ENCODE measurements around the gene CASP10.
"Not testable (repeated sequence)": the region's sequence is repeated elsewhere in the genome, so short reads cannot be mapped to it uniquely, and the experiment has no call there.

Gene CASP10

DNA sequence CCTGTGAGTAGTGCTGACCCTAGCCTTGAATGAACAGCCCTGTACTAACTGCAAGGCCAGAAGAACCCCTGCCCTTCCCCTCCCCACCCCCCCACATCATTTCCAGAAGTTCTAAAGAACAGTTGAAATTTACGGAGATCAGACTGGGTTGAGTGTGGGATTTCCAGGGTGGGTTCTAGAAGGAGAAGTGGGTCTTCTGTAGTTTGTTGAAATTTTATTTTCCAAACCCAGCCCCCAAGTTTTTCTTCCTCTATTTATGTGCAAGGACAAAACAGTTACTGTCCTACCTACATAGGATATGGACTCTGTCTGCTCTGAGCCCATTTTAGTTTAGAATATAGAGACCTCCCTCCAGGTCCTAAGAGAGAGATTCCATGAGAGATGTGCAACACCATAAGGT is 26.3 kb upstream of the CASP10 start:
- Histone ChIP-seq H3K27ac (ENCODE audit: low read depth, low read length) (no peak overlapping the region; the same call in 1 of the 2 replicates), H3K79me2 (ENCODE audit: control insufficient read depth, insufficient read depth, low read length, unreplicated experiment) (peaks cover 19% of the 10 kb centered on the region), H3K27me3 (ENCODE audit: insufficient read depth, low read length) (no peaks in the 10 kb centered on the region), H3K4me1 (ENCODE audit: control insufficient read depth, insufficient read depth, low read length, unreplicated experiment) (peaks cover 30% of the 10 kb centered on the region), H3K4me3 (ENCODE audit: low read depth, low read length) (no peak overlapping the region), H2AFZ (ENCODE audit: low read length, unreplicated experiment) (no peak overlapping the region), H3K36me3 (ENCODE audit: insufficient read depth, low read length) (peaks cover 14% of the 10 kb centered on the region)

DNA sequence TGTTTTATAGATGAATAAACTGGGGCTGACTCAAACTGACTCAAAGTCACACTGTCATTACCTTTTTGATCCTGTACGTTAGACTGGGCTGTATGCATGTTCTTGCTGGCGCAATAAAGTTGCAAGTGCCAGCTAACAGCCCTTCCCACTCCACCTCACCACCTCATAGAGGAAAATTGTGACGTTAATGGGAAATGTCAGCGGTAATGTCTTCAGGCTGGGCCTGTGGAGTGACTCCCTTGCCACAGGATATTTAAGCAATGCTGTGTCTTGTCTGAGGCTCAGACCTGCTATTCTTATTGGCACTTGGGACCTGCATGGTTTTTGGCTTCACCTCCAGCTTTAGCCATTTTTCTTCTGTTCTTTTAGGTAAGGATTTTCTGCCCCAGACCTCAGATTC is 25.2 kb upstream of the CASP10 start:
- H3K27ac ChIP-seq (ENCODE audit: low read depth, low read length): peak overlapping the region; percentile 83
- peak overlapping the region; percentile 53 for H2AFZ ChIP-seq (ENCODE audit: low read length, unreplicated experiment)

DNA sequence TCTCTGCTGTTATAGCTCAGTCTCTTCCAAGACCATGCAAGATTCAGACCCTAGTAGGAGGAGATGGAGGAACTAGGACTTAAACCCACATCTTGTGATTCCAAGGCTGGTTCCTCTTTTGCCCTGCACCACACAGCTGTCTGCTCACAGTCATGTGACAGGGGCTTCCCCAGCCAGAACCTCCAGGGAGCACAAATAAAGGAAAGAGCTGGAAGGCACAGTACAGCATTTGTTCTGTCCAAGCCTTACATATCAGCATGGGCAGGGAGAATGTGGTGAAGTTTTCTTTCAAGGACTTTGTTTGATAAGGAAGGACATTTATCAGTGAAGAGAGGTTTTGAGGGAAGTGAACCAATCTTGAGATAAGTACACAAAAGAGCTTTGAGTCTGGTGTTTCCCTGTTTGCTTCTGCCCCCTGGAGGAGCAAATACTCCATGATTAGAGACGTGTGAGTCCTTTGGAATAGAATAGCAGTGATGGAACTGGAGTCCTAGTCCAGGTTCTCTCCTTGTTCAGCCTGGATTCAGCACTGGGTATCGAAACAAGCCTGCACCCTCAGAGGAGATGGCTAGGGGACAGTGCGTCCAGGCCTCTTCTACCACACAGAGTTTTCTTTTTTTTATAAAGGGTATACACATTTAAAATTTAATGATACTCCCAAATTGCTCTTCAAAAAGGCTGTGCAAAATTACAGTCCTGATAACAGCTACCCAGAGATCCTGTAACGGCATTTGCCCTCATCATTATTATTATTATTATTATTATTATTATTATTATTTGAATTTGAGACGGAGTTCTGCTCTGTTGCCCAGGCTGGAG is 24.6 kb upstream of the CASP10 start:
- Histone ChIP-seq H3K4me1 (ENCODE audit: control insufficient read depth, insufficient read depth, low read length, unreplicated experiment) (peaks cover 14% of the 10 kb centered on the region), H3K79me2 (ENCODE audit: control insufficient read depth, insufficient read depth, low read length, unreplicated experiment) (peaks cover 9% of the 10 kb centered on the region), H3K27me3 (ENCODE audit: insufficient read depth, low read length) (no peaks in the 10 kb centered on the region), H2AFZ (ENCODE audit: low read length, unreplicated experiment) (peak overlapping the region; percentile 53), H3K4me3 (ENCODE audit: low read depth, low read length) (peak overlapping the region; percentile 29; the same call in 1 of the 2 replicates), H3K36me3 (ENCODE audit: insufficient read depth, low read length) (peaks cover 12% of the 10 kb centered on the region), H3K27ac (ENCODE audit: low read depth, low read length) (peak overlapping the region; percentile 83)

More for the DNA sequence above, 25.2 kb upstream of the CASP10 start:
- Histone ChIP-seq H3K4me3 (ENCODE audit: low read depth, low read length) (peak overlapping the region; percentile 29; the same call in 1 of the 2 replicates), H3K4me1 (ENCODE audit: control insufficient read depth, insufficient read depth, low read length, unreplicated experiment) (peaks cover 20% of the 10 kb centered on the region), H3K79me2 (ENCODE audit: control insufficient read depth, insufficient read depth, low read length, unreplicated experiment) (peaks cover 15% of the 10 kb centered on the region), H3K27me3 (ENCODE audit: insufficient read depth, low read length) (no peaks in the 10 kb centered on the region), H3K36me3 (ENCODE audit: insufficient read depth, low read length) (peaks cover 13% of the 10 kb centered on the region)

DNA sequence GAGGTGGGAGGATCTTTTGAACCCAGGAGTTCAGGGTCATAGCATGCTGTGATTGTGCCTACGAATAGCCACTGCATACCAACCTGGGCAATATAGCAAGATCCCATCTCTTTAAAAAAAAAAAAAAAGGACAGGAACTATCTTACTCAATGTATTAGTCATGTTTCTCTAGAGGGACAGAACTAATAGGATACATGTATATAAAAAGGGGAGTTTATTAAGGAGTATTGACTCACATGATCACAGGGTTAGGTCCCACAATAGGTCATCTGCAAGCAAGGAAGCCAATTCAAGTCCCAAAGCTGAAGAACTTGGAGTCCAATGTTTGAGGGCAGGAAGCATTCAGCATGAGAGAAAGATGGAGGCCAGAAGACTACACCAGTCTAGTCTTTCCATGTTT is 18.8 kb upstream of the CASP10 start:
- peaks cover 6% of the 10 kb centered on the region for H3K4me1 ChIP-seq (ENCODE audit: control insufficient read depth, insufficient read depth, low read length, unreplicated experiment)
- no peaks in the 10 kb centered on the region for H3K79me2 ChIP-seq (ENCODE audit: control insufficient read depth, insufficient read depth, low read length, unreplicated experiment)
- peak overlapping the region; percentile 11; the same call in 1 of the 2 replicates for H3K27ac ChIP-seq (ENCODE audit: low read depth, low read length)
- H2AFZ ChIP-seq (ENCODE audit: low read length, unreplicated experiment): no peak overlapping the region
- H3K4me3 ChIP-seq (ENCODE audit: low read depth, low read length): no peak overlapping the region
- no peaks in the 10 kb centered on the region for H3K27me3 ChIP-seq (ENCODE audit: insufficient read depth, low read length)
- peaks cover 27% of the 10 kb centered on the region for H3K36me3 ChIP-seq (ENCODE audit: insufficient read depth, low read length)

DNA sequence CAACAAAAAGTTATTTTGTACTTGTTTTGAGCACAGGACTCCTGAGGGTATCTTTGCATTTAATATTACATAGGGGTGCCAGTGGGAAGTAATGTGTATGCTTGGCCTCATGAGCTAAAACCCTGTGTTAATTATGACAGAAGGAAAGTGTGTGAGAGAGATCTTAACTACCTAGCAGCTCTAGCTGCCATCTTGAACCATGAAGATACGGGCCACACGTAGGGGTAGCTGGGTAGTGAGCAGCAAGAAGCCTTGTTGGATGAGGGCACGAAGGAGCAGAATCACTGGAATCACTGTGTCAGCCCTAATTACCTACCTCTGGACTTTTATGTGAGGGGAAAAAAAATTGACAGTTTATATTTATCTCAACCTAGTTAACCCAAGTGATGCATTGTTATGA is 15.4 kb upstream of the CASP10 start:
- no peaks in the 10 kb centered on the region for H3K79me2 ChIP-seq (ENCODE audit: control insufficient read depth, insufficient read depth, low read length, unreplicated experiment)
- peaks cover 6% of the 10 kb centered on the region for H3K4me1 ChIP-seq (ENCODE audit: control insufficient read depth, insufficient read depth, low read length, unreplicated experiment)
- no peak overlapping the region for H2AFZ ChIP-seq (ENCODE audit: low read length, unreplicated experiment)
- H3K36me3 ChIP-seq (ENCODE audit: insufficient read depth, low read length): peaks cover 25% of the 10 kb centered on the region
- no peak overlapping the region for H3K4me3 ChIP-seq (ENCODE audit: low read depth, low read length)
- no peaks in the 10 kb centered on the region for H3K27me3 ChIP-seq (ENCODE audit: insufficient read depth, low read length)
- H3K27ac ChIP-seq (ENCODE audit: low read depth, low read length): no peak overlapping the region

DNA sequence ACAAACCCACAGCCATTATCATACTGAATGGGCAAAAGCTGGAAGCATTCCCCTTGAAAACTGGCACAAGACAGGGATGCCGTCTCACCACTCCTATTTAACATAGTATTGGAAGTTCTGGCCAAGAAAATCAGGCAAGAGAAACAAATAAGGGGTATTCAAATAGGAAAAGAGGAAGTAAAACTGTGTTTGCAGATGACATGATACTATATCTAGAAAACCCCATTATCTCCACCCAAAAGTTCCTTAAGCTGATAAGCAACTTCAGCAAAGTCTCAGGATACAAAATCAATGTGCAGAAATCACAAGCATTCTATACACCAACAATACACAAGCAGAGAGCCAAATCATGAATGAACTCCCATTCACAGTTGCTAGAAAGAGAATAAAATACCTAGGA is 14.4 kb upstream of the CASP10 start:
- not testable (repeated sequence) for H3K4me1 ChIP-seq (ENCODE audit: control insufficient read depth, insufficient read depth, low read length, unreplicated experiment); H3K27ac ChIP-seq (ENCODE audit: low read depth, low read length); H3K4me3 ChIP-seq (ENCODE audit: low read depth, low read length); H3K79me2 ChIP-seq (ENCODE audit: control insufficient read depth, insufficient read depth, low read length, unreplicated experiment); H3K27me3 ChIP-seq (ENCODE audit: insufficient read depth, low read length); H2AFZ ChIP-seq (ENCODE audit: low read length, unreplicated experiment)
- peaks cover 20% of the 10 kb centered on the region for H3K36me3 ChIP-seq (ENCODE audit: insufficient read depth, low read length)

DNA sequence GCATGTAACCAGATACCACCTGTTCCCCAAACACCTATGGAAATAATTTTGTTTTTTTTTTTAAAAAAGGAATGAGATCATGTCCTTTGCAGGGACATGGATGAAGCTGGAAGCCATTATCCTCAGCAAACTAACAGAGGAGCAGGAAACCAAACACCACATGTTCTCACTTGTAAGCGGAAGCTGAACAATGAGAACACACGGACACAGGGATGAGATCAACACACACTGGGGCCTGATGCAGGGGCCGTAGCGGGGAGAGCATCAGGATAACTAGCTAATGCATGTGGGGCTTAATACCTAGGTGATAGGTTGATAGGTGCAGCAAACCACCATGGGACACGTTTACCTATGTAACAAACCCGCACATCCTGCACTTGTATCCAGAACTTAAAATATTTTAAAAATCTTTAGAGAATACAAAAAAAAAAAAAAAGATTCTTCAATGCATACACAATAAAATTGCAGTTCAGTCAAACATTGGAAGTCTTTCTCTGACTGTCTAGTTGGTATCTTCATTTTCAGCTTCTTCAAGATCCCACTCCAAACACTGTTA is 11.6 kb upstream of the CASP10 start:
- Histone ChIP-seq H3K27ac (ENCODE audit: low read depth, low read length) (no peak overlapping the region), H3K27me3 (ENCODE audit: insufficient read depth, low read length) (no peaks in the 10 kb centered on the region), H3K79me2 (ENCODE audit: control insufficient read depth, insufficient read depth, low read length, unreplicated experiment) (no peaks in the 10 kb centered on the region), H2AFZ (ENCODE audit: low read length, unreplicated experiment) (no peak overlapping the region), H3K4me1 (ENCODE audit: control insufficient read depth, insufficient read depth, low read length, unreplicated experiment) (peaks cover 2% of the 10 kb centered on the region), H3K4me3 (ENCODE audit: low read depth, low read length) (no peak overlapping the region), H3K36me3 (ENCODE audit: insufficient read depth, low read length) (peaks cover 6% of the 10 kb centered on the region; the same call in 1 of the 2 replicates)

DNA sequence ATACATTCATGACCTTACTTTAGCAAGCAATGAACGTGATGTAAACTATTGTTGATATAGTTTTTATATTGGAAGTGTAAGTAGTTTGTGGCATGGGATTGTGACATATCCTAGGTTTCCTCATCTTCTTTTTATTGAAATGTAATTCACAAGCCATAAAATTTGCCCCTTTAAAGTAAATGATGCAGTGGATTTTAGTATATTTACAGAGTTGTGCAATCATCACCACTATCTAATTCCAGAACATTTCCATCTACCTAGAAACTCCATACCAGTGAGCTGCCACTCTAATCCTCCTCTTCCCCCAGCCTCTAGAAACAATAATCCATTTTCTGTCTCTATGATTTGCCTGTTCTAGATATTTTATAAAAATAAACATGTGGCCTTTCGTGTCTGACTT is 10.7 kb upstream of the CASP10 start:
- Histone ChIP-seq H3K79me2 (ENCODE audit: control insufficient read depth, insufficient read depth, low read length, unreplicated experiment) (no peaks in the 10 kb centered on the region), H2AFZ (ENCODE audit: low read length, unreplicated experiment) (no peak overlapping the region), H3K4me3 (ENCODE audit: low read depth, low read length) (no peak overlapping the region), H3K27me3 (ENCODE audit: insufficient read depth, low read length) (no peaks in the 10 kb centered on the region), H3K27ac (ENCODE audit: low read depth, low read length) (no peak overlapping the region), H3K36me3 (ENCODE audit: insufficient read depth, low read length) (peaks cover 2% of the 10 kb centered on the region; the same call in 1 of the 2 replicates), H3K4me1 (ENCODE audit: control insufficient read depth, insufficient read depth, low read length, unreplicated experiment) (peaks cover 4% of the 10 kb centered on the region)

DNA sequence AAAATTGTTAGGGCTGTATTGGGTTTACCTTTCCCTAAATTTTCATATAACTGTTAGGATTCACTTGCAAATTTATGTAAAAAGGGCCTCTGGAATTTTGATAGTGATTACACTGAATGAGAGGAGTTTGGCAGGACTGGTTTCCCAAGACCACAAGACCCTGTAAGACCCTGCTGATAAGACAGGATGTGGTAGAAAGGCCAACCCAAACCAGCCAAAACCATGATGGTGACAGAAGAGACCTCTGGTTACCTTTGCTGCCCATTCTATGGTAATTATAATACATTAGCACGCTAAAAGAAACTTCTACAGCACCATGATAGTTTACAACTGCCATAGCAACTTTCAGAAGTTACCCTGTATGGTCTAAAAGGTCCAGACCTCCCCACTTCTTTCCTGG is 8.3 kb upstream of the CASP10 start:
- H3K79me2 ChIP-seq (ENCODE audit: control insufficient read depth, insufficient read depth, low read length, unreplicated experiment): no peaks in the 10 kb centered on the region
- no peaks in the 10 kb centered on the region for H3K36me3 ChIP-seq (ENCODE audit: insufficient read depth, low read length)
- no peak overlapping the region for H3K4me3 ChIP-seq (ENCODE audit: low read depth, low read length)
- peaks cover 4% of the 10 kb centered on the region for H3K4me1 ChIP-seq (ENCODE audit: control insufficient read depth, insufficient read depth, low read length, unreplicated experiment)
- H3K27ac ChIP-seq (ENCODE audit: low read depth, low read length): no peak overlapping the region
- no peak overlapping the region for H2AFZ ChIP-seq (ENCODE audit: low read length, unreplicated experiment)
- H3K27me3 ChIP-seq (ENCODE audit: insufficient read depth, low read length): no peaks in the 10 kb centered on the region

DNA sequence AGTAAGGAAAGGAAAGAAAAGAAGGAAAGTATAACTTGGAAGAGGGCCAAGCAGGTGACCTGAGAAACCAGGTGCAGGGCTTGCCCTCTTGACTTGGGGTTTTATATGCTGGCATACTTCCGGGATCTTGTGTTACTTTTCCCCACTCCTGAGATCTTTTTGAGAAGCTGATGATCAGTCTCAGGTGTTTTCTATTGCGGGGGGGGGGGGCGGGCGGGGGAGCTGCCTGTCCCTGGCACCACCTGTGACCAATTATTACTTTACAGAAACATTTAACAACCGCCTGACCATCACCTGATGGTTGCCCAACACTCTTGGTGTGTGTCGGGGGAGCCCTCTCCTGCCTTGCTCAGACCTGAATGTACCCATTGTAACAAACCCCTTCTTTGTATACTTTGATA is 6.9 kb upstream of the CASP10 start:
- Histone ChIP-seq H3K36me3 (ENCODE audit: insufficient read depth, low read length) (no peaks in the 10 kb centered on the region), H3K79me2 (ENCODE audit: control insufficient read depth, insufficient read depth, low read length, unreplicated experiment) (no peaks in the 10 kb centered on the region), H3K4me3 (ENCODE audit: low read depth, low read length) (no peak overlapping the region), H3K4me1 (ENCODE audit: control insufficient read depth, insufficient read depth, low read length, unreplicated experiment) (peaks cover 4% of the 10 kb centered on the region), H2AFZ (ENCODE audit: low read length, unreplicated experiment) (peak overlapping the region; percentile 22), H3K27ac (ENCODE audit: low read depth, low read length) (no peak overlapping the region), H3K27me3 (ENCODE audit: insufficient read depth, low read length) (no peaks in the 10 kb centered on the region)

DNA sequence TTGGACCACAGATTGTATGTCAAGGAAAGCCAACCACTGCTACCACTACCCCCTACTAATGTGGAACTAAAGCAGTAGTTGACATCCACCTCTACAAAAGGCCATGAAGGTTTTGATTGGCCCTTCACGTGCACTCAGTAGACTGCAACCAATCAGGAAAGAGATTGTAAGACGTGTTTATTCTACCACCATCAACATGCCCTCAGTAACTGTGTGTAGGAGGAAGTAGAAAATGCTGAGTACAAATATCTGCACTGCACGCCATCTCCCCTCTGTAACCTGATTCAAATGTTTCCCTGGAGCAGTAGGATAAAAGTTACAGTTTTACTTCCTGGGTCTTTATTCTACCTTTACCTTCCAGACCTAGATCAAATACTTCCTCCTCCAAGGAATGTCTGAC is 2.9 kb upstream of the CASP10 start:
- no peaks in the 10 kb centered on the region for H3K27me3 ChIP-seq (ENCODE audit: insufficient read depth, low read length)
- H2AFZ ChIP-seq (ENCODE audit: low read length, unreplicated experiment): no peak overlapping the region
- no peaks in the 10 kb centered on the region for H3K36me3 ChIP-seq (ENCODE audit: insufficient read depth, low read length)
- no peak overlapping the region for H3K4me3 ChIP-seq (ENCODE audit: low read depth, low read length)
- H3K4me1 ChIP-seq (ENCODE audit: control insufficient read depth, insufficient read depth, low read length, unreplicated experiment): peaks cover 11% of the 10 kb centered on the region
- peaks cover 2% of the 10 kb centered on the region for H3K79me2 ChIP-seq (ENCODE audit: control insufficient read depth, insufficient read depth, low read length, unreplicated experiment)
- H3K27ac ChIP-seq (ENCODE audit: low read depth, low read length): no peak overlapping the region

Data from ACC112 (cell line).